Endodermal cell (in vitro differentiated cells): ENCODE results near the gene MROH7. TPM values are rescaled to one million over a fixed set of nuclear protein-coding genes. Genes with fewer than 3 reads are reported as not detected.

Experiments used
- DNase-seq: peaks from one replicate; pipeline ENCODE4 v3.0.0-alpha.2; 2017
- H3K27ac ChIP-seq: 2 replicates; pipeline ENCODE4 v1.5.1; 2013; ENCODE audit warnings: mild to moderate bottlenecking, low read depth, low read length, moderate library complexity
- H3K27me3 ChIP-seq: 2 replicates; pipeline ENCODE4 v1.6.1; 2013; ENCODE audit warnings: mild to moderate bottlenecking, low read length, moderate library complexity; ENCODE audit not compliant: insufficient read depth, control insufficient read depth, poor library complexity, severe bottlenecking
- H3K36me3 ChIP-seq: 2 replicates; pipeline ENCODE4 v1.7.0; 2013; ENCODE audit warnings: mild to moderate bottlenecking, low read length, moderate library complexity; ENCODE audit not compliant: control insufficient read depth, insufficient read depth
- H3K4me1 ChIP-seq: one replicate; pipeline ENCODE4 v1.7.0; 2013; ENCODE audit warnings: low read length; ENCODE audit not compliant: control insufficient read depth, insufficient read depth
- H3K4me3 ChIP-seq: 2 replicates; pipeline ENCODE4 v1.5.1; 2013; ENCODE audit warnings: mild to moderate bottlenecking, low read length, moderate library complexity
- H3K9ac ChIP-seq: 2 replicates; pipeline ENCODE4 v1.6.1; 2013; ENCODE audit warnings: mild to moderate bottlenecking, low read length, moderate library complexity; ENCODE audit not compliant: poor library complexity, severe bottlenecking; ENCODE audit errors: extremely low read depth
- H3K9me3 ChIP-seq: 2 replicates; pipeline ENCODE4 v1.6.1; 2013; ENCODE audit warnings: mild to moderate bottlenecking, low read length, moderate library complexity; ENCODE audit not compliant: control insufficient read depth
- H3K27ac Mint-ChIP-seq: 2 replicates; pipeline ENCODE4 v1.8.0; 2020; ENCODE audit warnings: mixed read lengths
- H3K27me3 Mint-ChIP-seq: 2 replicates; pipeline ENCODE4 v1.8.0; 2021; ENCODE audit warnings: mild to moderate bottlenecking, mixed read lengths; ENCODE audit not compliant: insufficient read depth
- H3K36me3 Mint-ChIP-seq: 2 replicates; pipeline ENCODE4 v1.8.0; 2020; ENCODE audit warnings: low read depth, mixed read lengths
- H3K4me1 Mint-ChIP-seq: 2 replicates; pipeline ENCODE4 v1.8.0; 2020; ENCODE audit warnings: mixed read lengths
- H3K4me3 Mint-ChIP-seq: 2 replicates; pipeline ENCODE4 v1.8.0; 2020; ENCODE audit warnings: mild to moderate bottlenecking, moderate library complexity, mixed read lengths
- H3K9me3 Mint-ChIP-seq: 2 replicates; pipeline ENCODE4 v1.8.0; 2020; ENCODE audit warnings: mild to moderate bottlenecking, mixed read lengths
- CTCF ChIP-seq: fragments of 200-600 bp; sonication (generic); conservative IDR thresholded peaks from 2 replicates; pipeline ENCODE4 v1.5.0; 2021; ENCODE audit warnings: antibody characterized with exemption, mild to moderate bottlenecking
- WGBS, 2 experiments: methylation state at CpG; one replicate each; pipeline versions ENCODE4 v1.1.5 to v1.1.7; 2013; ENCODE audit warnings: missing lambda C conversion rate in 2 of 2, mixed read lengths in 1 of 2; ENCODE audit not compliant: insufficient coverage in 1 of 2, insufficient read length in 1 of 2; 5-methylcytosine and 5-hydroxymethylcytosine counted together
- total RNA-seq, 2 donors: library from RNA; stranded (reverse); fragmentation: NEBNext Ultra II Directional in 1 of 2; extraction: Animal tissue kit (Norgen Biotek cat#: 25700) in 1 of 2; gene quantifications; 2 replicates in 1 of 2; 3 replicates in 1 of 2; pipeline ENCODE4 v1.2.1, GENCODE V29; 2021

MROH7 gene
- total RNA-seq, 2 donors from 2014 or later = 0.46 to 1.4 TPM

- Histone ChIP-seq H3K4me1 (no peaks in the 10 kb centered on the region), H3K36me3 (no peaks in the 10 kb centered on the region), H3K9me3 (no peaks in the 10 kb centered on the region), H3K27me3 (no peaks in the 10 kb centered on the region), H3K9ac (no peak overlapping the region), H3K4me3 (no peak overlapping the region), H3K27ac (no peak overlapping the region)
- Mint-ChIP-seq H3K27me3 (no peaks in the 10 kb centered on the region), H3K4me3 (no peak overlapping the region), H3K36me3 (no peaks in the 10 kb centered on the region), H3K4me1 (no peaks in the 10 kb centered on the region), H3K9me3 (no peaks in the 10 kb centered on the region), H3K27ac (no peak overlapping the region)
- 89 to 95% methylated on average over 11 to 13 of the region's 13 CpGs for WGBS, 2 experiments
- DNase-seq = no peak
- no peak for TF ChIP-seq CTCF
These were observed 42.3 kb upstream of the MROH7 start for GRCh38 chr1:54599211-54599823.

- Mint-ChIP-seq H3K4me1 (no peaks in the 10 kb centered on the region), H3K9me3 (no peaks in the 10 kb centered on the region), H3K36me3 (no peaks in the 10 kb centered on the region), H3K27me3 (no peaks in the 10 kb centered on the region), H3K4me3 (no peak overlapping the region), H3K27ac (no peak overlapping the region)
- 88 to 96% methylated on average over 7 to 21 of the region's 21 CpGs for WGBS, 2 experiments
- no peaks in the 10 kb centered on the region for H3K27me3 ChIP-seq
- TF ChIP-seq CTCF = no peak
- no peaks in the 10 kb centered on the region for H3K9me3 ChIP-seq
- H3K27ac ChIP-seq = no peak overlapping the region
- H3K4me1 ChIP-seq = no peaks in the 10 kb centered on the region
- H3K36me3 ChIP-seq = no peaks in the 10 kb centered on the region
- H3K9ac ChIP-seq = no peak overlapping the region
- DNase-seq = no peak
- no peak overlapping the region for H3K4me3 ChIP-seq
These were observed 40.5 kb upstream of the MROH7 start for GRCh38 chr1:54600947-54601721.

GRCh38 chr1:54601730-54602129 is 39.9 kb upstream of the MROH7 start:
- TF ChIP-seq CTCF = no peak
- Mint-ChIP-seq H3K27ac (no peak overlapping the region), H3K36me3 (no peaks in the 10 kb centered on the region), H3K4me3 (no peak overlapping the region), H3K4me1 (no peaks in the 10 kb centered on the region), H3K27me3 (no peaks in the 10 kb centered on the region), H3K9me3 (no peaks in the 10 kb centered on the region)
- no peak for DNase-seq
- WGBS, 2 experiments = 93 to 96% methylated on average over 4 to 10 of the region's 10 CpGs
- Histone ChIP-seq H3K27ac (no peak overlapping the region), H3K9me3 (no peaks in the 10 kb centered on the region), H3K9ac (no peak overlapping the region), H3K4me1 (no peaks in the 10 kb centered on the region), H3K4me3 (no peak overlapping the region), H3K36me3 (no peaks in the 10 kb centered on the region), H3K27me3 (no peaks in the 10 kb centered on the region)
